GM19397 (cell line): ENCODE results near the gene OGDHL.
"Not testable (repeated sequence)": the region's sequence is repeated elsewhere in the genome, so short reads cannot be mapped to it uniquely, and the experiment has no call there.

ENCODE experiments used
- ATAC-seq: cut with Tn5 transposase; IDR thresholded peaks from one replicate; pipeline ENCODE4 v1.9.1; 2021; ENCODE audit warnings: mild to moderate bottlenecking, moderate library complexity; ENCODE audit not compliant: unreplicated experiment

The OGDHL gene

DNA sequence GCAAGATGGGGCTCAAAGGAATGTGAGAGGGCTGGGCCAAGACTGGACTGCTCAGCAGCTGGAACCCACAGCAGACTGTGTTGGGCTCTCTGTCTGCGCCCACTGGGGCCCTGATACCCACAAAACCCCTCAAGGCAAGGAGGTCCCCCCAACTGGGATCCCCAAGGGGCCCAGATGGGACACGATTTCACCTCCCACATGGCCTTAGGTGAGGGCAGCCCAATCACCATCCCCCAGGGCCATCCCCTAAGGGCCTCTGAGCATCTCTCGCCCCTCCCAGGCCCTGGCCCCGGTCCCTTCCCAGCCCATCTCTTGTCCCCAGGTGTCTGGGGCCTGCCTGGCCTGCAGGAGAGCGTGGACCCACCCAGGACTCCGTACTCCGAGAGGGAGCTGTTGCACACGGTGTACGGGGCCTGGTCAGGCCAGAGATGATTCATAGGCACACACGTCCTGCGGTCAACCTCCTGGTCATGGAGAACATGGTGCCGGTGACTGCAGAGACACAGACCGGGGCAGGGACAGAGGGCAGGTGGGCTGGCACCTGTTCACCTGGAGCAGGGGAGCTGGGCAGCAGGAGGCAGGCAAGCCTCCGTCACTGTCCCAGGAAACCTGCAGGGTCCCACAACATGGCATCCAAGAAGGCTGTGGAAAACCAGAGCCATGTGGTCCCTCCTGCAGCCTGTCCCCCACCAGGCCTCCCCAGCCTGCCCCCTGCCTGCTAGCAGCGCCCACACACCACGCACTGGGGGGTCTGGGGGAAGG, 21.6 kb downstream of the OGDHL start:
- ATAC-seq, result no peak

DNA sequence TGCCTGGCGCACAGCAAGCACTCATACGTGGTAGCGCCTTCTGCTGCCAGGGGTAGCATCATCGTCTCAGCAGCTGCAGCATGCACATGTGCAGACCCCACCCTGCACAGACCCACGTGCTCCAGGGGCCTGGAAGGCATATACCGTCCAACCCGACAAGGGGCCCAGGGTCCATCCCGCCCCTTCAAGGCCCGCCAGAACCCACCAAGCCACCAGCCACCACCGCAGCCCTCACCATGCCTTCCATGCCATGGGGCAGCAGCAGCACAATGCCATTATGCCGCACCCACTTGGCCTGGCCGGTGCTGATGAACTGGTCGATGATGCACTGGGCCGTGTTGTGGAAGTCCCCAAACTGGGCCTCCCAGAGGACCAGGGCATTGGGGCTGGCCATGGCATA, 22.7 kb downstream of the OGDHL start:
- no peak for ATAC-seq

DNA sequence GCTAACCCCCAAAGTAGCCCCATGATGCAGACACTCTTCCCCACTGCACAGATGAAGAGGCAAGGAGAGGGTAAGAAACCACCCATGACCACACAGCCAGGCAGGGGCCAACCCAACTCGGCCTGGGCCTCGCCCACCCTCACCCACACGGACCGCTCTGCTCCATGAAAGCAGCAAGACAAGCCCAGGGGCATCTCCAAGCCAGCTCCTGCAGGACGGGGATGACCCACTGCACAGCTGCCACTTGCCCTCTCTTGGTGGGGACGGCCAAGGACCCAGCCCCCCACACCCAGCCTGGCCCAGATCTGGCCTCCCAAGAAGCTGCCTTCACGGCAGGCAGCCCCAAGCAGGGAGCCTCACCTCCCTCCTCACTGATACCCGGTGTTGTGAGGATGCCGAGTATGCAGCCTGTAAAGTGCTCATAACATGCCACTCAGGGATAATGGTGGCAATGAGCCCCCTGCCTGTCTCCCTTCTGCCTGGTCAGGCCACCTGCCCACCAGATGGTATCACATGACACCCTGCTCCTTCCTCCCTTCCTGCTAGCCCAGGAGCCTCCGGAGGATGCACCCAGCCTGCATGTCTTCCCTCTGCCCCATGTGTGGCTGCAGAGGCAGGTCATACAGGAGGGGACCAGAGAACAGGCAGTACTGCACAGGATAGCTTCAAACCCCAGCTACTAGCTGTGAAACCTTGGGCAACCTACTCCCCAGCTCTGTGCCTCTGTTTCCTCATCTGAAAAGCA, 23.3 kb downstream of the OGDHL start:
- ATAC-seq, result no peak

DNA sequence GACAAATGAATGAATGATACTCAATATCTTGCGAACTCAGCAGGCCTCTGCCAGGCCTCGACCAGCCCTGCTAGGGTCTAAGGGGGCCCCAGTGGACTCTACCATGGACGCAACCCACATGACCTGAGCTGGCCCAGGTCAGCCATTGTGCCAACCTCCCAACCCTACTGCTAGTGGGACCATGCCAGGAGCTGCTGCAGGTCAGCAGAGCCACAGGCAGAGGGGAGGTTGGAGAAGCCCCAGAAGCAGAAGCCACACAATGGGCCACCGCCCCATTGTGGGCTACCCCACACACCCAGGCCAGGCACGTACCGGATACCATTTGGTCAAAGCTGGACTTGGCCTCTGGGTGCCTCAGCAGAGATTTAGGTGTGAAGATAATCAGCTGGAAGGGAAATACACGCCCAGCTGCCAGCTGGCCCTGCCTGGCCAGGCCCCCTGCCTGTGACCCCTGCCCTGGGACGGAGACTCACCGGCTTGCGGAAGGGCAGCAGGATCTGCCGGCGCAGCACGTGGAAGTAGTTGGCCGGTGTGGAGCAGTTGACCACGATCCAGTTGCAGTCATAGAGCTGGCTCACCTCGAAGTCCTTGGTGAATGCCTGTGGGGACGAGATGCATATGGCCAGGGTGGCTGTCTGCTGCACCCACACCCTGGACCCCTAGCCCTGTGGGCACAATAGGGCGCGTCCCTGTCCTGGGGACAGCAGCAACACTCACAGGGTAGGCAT, 24.5 kb downstream of the OGDHL start:
- ATAC-seq, result no peak

DNA sequence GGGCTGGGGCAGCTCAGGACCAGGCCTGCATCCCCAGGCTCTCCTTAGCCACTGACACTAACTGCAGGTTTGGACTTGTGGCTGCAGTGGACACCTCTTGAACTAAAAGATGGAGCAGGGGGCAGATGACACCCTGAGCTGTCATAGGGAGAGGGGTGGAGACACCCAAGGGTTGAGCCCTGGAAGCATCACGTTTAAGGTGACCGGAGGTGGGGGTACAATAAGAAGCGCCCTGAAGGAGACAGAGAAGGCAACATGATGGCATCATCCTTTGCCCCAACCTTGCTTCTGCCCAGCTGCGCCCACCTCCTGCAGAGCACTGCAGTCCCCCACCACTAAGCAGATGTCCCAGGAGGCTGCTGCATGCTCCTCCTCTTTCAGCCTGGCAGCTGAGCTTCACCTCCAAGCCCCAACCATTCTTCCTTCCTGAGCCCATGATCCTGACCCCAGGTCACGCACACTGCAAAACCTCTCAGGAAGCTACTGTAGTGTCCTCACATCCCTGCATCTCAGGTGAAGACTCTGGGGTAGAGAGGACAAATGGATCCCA, 25.5 kb downstream of the OGDHL start:
- no peak for ATAC-seq

DNA sequence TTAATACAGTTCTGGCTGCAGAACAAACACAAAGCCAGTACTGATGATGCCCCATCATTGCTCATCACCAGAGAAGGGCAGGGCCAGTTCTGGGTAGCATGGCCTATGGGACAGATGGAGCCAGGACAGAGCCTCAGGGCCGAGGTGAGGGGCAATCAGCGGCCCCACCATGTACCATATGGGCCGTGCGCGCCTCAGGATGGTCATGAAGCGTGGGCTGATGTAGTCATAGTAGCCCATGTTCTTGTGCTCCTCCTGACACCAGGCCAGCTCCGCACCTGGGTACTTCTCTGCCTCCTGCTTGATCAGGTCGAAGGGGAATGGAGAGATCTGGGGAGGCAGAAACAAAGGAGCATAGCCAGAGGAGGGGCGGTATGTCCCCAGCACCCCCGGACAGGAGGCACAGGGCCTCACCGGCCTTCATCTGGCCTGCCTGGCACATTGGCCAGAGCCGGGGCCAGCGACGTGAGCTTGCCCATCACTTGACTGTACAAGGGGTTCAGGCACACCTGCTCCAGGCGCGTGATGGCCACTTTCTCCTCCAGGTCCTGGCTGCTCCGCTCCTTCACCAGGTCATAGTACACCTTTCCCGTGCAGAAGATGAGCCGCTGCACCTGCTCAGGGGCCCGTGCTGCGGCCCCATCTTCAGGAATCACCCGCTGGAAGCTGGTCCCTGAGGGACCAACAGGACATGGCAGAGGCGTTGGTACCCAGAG, 26.1 kb downstream of the OGDHL start:
- no peak for ATAC-seq

DNA sequence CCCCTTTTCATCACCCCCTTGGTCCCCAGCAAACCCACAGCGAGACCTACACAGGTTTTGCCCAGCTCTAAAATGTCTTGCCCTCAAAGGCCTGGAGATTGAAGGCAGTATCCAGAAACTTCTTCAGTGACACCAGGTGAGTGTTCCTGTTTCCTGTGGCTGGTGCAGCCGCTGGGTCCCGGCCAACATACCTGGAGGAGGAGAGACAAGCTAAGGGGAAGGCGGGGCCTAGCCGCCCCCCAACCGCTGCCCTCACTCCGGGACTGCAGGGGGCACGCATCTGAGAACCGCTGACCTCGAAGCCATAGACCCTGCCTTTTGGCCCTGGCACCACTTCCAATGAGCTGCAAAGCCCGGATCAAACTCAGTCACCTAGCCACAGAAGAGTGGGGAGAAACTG, 27.0 kb downstream of the OGDHL start:
- ATAC-seq, result no peak

DNA sequence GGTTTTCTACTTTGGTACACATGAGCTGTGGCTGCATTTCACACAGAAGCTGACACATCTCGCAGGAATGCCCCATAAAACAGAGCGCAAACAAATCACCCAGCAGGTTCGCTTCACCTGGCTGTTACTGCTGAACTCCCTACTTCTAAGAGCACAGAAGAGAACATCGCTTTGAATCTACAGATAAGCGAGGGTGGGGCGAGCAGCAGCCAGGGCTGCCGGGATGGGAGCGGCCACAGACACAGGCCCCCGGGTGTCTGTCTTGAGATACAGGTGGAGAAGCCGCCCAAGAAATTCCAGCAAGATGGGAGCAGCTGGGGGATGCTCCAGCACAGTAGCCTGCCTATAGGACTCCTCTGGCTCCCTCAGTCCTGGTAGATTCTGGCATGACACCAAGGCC, 27.4 kb downstream of the OGDHL start:
- ATAC-seq, result no peak

DNA sequence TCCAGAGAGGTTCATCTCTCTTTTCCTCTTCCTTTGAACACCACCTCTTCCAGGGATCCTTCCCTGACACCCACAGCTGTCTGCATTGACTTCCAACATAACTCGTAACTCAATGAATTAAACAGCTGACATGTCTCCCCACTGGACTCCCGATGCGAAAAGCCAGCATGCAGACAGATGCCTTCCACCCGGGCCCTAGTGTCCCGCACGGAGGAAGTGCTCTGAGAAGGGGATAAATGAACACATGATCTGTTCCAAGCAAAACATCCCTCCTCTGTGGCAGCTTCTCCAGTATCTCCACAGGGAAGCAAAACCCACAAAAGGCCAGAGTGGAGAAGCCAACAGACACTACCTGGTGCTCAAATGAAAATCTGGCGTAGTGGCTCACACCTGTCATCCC, 28.3 kb downstream of the OGDHL start:
- no peak for ATAC-seq

DNA sequence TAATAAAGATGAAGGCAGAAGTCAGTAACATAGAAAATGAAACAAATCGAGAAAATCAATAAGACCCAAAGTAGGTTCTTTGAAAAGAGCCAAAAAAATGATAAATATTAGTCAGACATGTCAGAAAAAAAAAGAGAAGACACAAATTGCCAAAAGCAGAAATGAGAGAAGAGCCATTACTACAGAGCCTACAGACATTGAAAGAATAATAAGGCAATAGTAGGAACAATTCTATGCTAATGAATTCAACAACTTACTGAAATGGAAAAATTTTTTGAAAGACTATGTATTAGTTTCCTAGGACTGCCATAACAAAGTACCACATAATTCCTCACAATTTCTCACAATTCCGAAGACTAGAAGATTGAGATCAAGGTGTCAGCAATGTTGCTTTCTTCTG, 35.5 kb downstream of the OGDHL start:
- ATAC-seq, result no peak

DNA sequence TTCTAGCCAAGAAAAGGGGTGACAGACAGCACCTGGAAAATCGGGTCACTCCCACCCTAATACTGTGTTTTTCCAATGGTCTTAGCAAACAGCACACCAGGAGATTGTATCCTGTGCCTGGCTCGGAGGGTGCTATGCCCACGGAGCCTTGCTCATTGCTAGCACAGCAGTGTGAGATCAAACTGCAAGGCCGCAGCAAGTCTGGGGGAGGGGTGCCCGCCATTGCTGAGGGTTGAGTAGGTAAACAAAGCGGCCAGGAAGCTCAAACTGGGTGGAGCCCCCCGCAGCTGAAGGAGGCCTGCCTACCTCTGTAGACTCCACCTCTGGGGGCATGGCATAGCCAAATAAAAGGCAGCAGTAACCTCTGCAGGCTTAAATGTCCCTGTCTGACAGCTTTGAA, 47.0 kb downstream of the OGDHL start:
- not testable (repeated sequence) for ATAC-seq

DNA sequence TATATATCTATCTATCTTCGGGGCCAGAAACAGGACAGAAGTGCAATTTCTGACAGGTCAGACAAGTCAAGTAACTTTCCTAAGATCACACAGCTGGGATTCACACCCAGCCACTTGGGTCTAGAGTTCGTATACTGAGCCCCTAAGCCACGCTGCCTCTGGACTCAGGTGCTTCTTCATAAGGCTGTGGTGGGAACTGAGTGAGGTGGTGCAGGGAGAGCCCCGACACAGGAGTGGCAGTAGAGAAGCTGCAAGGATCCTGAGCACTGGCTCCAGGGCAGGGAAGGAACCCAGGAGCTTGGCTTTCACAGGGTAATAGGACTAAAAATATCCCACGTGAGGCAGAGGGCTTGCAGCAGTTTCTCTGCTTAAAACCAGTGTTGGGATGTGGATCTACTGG, 48.9 kb downstream of the OGDHL start:
- ATAC-seq, result no peak

DNA sequence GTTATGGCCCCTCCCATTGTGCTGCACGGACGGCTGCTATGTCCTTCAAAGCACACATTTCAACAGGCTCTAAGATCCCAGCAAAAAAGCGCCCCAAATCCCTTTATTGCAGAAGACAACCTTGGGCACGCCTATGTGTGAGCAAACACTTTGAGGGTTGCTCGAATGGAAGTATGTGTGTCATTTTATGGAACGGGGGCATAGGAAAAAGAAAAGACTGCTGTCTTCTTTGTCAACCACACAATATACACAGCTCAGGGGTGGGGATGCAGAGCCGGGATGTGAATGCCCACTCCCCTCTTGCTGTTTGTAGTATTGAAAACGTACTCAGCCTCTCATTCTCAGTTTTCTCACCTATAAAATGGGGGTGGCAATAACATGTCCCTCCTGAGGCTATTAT, 50.6 kb downstream of the OGDHL start:
- no peak for ATAC-seq

DNA sequence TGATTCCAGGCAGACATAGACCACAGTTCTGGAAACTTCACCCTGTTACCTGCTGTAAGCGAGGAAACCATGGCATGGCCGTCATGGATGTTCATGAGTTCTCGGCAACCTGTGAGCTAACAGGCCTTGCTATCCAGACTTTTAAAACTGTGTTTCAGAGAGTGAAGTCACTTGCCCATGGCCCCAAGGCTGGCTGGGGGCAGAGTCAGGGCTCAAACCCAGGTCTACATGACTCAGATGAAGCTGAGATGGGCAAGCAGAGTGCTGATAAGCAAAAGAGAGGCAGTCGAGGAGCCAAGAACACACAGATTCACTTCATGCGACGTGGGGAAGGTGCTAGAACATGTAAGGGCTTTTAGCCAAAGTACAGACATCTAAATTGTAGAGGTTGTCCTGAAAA, 51.2 kb downstream of the OGDHL start:
- ATAC-seq, result no peak

DNA sequence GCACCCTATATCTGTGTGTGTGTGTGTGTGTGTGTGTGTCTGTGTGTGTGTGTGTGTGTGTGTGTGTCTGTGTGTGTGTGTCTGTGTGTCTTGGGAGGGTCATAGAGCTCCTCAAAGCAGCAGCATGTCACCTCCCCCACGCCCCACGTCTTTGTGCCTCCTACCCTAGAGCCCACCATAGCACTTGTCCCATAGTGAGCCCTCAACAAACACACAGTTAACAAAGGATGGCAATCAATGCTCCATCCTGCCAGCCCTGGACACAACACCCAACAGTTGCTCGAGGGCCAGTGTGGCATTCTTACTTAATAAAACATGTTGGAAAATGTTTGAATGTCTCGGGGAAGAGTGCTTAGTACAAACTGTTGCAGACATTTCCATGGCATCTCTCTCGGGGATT, 52.2 kb downstream of the OGDHL start:
- no peak for ATAC-seq

DNA sequence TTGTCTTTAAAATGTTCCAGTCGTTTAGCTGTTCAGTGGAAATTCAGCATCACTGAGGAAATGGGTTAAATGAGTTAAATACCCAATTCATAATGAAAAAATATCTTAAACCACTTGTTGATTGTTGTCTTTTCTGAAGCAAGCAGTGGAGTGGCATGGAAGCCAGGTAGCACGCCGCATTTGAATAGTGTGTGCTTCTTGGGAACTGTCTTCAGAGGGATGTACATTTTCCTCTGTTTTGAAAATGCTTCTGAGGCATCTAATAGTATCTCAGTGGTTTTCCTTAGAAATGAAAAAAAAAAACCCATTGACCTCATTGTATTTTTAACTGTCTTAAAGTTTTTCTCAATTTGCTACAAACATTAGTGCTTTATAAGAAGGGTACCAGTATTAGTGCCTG, 54.5 kb downstream of the OGDHL start:
- ATAC-seq, result no peak

DNA sequence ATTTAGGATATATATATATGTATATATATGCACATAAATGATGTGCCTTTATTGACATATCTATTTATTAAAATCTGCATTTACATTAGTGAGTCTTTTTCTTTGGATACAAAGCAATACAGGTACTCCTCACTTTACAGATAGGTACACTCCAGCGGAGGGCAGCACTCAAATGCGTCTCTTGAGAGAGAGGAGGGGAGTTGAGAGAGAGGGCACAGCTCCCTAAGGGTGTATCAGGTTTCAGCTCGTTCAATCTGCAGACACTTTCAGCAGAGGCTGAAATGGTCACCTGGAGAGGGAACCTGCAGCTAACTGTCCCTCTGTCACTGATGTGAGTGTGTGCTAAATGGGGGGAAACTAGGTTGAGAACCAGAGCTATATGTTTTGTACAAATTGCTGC, 61.1 kb downstream of the OGDHL start:
- ATAC-seq, result no peak

DNA sequence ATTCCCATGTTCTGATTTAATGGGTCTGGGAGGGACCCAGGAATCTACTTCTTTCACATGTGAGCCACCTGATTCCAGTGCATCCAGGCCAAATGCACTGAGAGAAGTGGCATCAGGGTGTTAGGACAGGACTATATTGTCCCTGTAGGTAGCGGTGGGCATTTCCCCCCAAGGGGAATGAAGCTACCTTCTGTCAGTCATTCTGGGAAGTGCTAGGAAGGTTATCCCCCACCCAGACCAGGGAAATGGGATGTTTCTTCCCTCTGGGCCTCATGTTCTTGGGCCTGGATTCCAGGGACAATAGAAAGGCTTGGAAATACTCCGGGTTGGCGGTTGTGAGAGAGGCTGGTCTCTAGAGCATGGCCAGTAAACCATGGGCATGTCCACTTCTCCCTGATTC, 61.9 kb downstream of the OGDHL start:
- no peak for ATAC-seq

DNA sequence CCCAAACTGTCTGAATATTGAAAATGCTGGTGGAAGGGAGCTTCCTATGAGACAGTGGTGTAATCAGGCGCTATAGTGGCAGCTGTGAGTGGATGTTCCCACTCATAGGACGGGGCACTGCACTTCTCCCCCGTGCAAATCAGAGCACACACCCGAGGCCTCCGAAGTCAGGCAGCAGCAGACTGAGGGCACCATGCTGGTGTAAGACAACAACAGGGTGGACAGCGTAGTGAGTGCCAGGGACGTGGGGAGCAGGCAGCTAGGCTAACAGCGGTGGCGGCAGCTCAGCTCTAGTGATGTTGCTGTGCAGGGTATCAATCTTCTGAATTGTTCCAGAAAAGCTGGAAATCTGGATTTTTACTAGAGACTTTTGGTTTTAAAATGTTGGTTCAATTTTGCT, 63.4 kb downstream of the OGDHL start:
- ATAC-seq, result no peak

DNA sequence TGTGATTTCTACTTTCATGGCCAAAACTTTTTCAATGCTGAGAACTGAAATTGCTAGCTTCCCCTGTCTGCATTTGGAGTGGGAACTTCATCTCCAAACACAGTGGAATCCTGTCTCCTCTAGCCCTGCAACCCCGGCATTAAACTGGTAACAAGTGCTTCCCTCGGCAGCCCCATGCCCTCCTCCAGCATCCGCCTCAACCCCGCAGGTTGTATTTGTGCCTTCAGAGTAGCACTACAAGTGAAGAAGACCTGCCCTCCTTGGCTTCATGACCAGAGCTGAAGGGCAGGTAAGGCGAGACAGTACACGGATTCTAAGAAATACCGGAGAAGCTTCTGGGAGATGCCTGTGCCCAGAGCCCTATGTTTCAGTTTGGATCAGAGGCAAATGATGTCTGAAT, 65.8 kb downstream of the OGDHL start:
- ATAC-seq, result no peak

DNA sequence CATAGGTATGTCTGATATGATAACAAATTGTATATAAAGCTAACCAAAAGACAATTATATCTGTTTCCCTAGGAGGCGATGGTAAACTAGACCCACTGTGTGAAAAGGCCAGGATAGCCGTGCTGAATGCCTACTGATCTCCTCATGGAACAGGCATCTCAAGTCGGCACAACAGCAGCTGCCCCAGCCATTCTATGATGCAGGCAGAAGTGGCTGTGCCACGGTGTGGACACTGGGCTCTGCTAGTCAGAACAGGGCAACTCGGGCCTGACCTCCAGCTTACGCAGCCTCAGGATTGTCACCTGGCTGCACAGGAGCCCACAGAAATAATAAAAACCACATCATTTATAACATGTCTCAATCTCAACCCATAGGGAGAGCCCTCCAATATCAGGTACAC, 67.7 kb downstream of the OGDHL start:
- ATAC-seq, result no peak
